ENCODE data around the gene NAPG.

NAPG gene

DNA sequence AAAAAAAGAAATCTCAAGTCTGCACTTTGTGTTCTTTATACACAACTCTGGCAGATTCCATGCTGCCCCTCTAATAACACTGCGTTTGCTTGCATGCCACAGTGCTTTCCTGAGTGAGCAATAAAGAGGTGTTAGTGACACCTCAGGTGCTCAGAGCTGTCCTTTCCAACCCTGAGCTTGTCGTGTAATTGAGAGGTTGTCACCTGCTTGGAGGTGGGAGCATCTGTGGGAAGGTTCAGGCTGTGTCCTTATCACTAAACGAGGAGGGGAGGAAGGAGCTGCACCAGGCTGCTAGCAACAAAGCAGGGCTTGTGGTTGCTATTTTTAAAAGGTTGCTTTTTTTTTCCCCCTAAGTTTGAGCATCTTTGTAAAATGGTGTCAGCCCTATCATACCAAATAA is 39.5 kb upstream of the NAPG start:
- H3K4me2 ChIP-seq (ENCODE audit: low read length) = no peak overlapping the region
- H3K9me3 ChIP-seq (ENCODE audit: insufficient read depth, low read length) = peaks cover 9% of the 10 kb centered on the region; the same call in 1 of the 2 replicates
- H3K27me3 ChIP-seq (ENCODE audit: low read depth, low read length) = no peaks in the 10 kb centered on the region
- no peak overlapping the region for H2AFZ ChIP-seq (ENCODE audit: low read depth, low read length)
- H3K79me2 ChIP-seq (ENCODE audit: low read length) = no peaks in the 10 kb centered on the region
- no peak overlapping the region for H3K4me3 ChIP-seq (ENCODE audit: low read length)
- no peak overlapping the region for H3K27ac ChIP-seq (ENCODE audit: low read length)
- no peak overlapping the region for H3K9ac ChIP-seq (ENCODE audit: low read length)
- no peaks in the 10 kb centered on the region for H3K36me3 ChIP-seq (replicated peaks; ENCODE audit: low read depth, low read length)
- no peaks in the 10 kb centered on the region for H4K20me1 ChIP-seq (ENCODE audit: insufficient read depth, low read length)
- TF ChIP-seq, protein P1, sequence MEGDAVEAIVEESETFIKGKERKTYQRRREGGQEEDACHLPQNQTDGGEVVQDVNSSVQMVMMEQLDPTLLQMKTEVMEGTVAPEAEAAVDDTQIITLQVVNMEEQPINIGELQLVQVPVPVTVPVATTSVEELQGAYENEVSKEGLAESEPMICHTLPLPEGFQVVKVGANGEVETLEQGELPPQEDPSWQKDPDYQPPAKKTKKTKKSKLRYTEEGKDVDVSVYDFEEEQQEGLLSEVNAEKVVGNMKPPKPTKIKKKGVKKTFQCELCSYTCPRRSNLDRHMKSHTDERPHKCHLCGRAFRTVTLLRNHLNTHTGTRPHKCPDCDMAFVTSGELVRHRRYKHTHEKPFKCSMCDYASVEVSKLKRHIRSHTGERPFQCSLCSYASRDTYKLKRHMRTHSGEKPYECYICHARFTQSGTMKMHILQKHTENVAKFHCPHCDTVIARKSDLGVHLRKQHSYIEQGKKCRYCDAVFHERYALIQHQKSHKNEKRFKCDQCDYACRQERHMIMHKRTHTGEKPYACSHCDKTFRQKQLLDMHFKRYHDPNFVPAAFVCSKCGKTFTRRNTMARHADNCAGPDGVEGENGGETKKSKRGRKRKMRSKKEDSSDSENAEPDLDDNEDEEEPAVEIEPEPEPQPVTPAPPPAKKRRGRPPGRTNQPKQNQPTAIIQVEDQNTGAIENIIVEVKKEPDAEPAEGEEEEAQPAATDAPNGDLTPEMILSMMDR (IDR thresholded peaks at IDR 0.05; ENCODE audit: low read depth, low read length) = no peak
- no peak for TF ChIP-seq EZH2phosphoT487 (IDR thresholded peaks at IDR 0.05; ENCODE audit: low read depth)
- no peaks in the 10 kb centered on the region for H3K4me1 ChIP-seq (ENCODE audit: low read length)

DNA sequence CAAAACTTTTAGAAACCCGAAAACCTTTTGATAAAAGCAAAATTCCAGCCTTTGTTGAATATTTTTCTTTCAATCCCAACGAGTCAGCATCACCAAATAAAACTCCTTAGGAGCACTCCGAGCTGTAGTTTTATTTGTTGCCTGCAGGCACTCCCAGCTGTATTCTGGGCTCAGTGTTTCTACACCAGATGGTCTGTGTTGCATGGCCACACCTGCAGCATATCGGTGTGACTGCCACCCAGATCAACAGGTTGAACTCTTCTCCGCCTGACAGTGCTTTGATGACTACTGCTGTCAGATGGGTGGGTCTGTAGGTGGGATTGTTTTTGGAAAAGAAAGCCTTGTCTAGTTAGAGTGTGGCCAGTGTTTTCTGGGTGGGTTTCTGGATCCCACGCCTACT is 38.7 kb upstream of the NAPG start:
- no peaks in the 10 kb centered on the region for H3K79me2 ChIP-seq (ENCODE audit: low read length)
- H3K27ac ChIP-seq (ENCODE audit: low read length) = no peak overlapping the region

DNA sequence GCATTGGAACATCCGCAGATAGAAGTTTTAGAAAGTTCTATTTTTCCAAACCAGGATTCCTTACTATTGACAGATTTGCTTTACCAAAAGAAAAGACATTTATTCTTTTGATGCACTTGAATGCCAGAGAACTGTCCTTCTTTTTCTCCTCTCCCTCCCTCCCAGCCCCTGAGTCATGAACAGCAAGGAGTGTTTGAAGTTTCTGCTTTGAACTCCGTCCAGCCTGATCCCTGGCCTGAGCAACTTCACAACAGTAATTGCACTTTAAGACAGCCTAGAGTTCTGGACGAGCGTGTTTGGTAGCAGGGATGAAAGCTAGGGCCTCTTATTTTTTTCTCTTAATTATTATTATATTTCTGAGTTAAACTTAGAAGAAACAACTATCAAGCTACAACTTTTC is 37.8 kb upstream of the NAPG start:
- Histone ChIP-seq H3K27ac (ENCODE audit: low read length) (no peak overlapping the region), H3K27me3 (ENCODE audit: low read depth, low read length) (no peaks in the 10 kb centered on the region), H2AFZ (ENCODE audit: low read depth, low read length) (no peak overlapping the region), H3K36me3 (replicated peaks; ENCODE audit: low read depth, low read length) (no peaks in the 10 kb centered on the region), H3K4me1 (ENCODE audit: low read length) (no peaks in the 10 kb centered on the region), H3K79me2 (ENCODE audit: low read length) (no peaks in the 10 kb centered on the region), H3K9ac (ENCODE audit: low read length) (no peak overlapping the region), H4K20me1 (ENCODE audit: insufficient read depth, low read length) (no peaks in the 10 kb centered on the region), H3K4me3 (ENCODE audit: low read length) (no peak overlapping the region), H3K4me2 (ENCODE audit: low read length) (no peak overlapping the region), H3K9me3 (ENCODE audit: insufficient read depth, low read length) (peaks cover 9% of the 10 kb centered on the region; the same call in 1 of the 2 replicates)
- TF ChIP-seq, protein P1 (IDR thresholded peaks at IDR 0.05; ENCODE audit: low read depth, low read length) = no peak
- TF ChIP-seq EZH2phosphoT487 (IDR thresholded peaks at IDR 0.05; ENCODE audit: low read depth) = no peak

More for the DNA sequence above, 38.7 kb upstream of the NAPG start:
- Histone ChIP-seq H3K4me3 (ENCODE audit: low read length) (no peak overlapping the region), H3K9ac (ENCODE audit: low read length) (no peak overlapping the region), H3K4me1 (ENCODE audit: low read length) (no peaks in the 10 kb centered on the region), H4K20me1 (ENCODE audit: insufficient read depth, low read length) (no peaks in the 10 kb centered on the region), H3K27me3 (ENCODE audit: low read depth, low read length) (no peaks in the 10 kb centered on the region), H2AFZ (ENCODE audit: low read depth, low read length) (no peak overlapping the region), H3K36me3 (replicated peaks; ENCODE audit: low read depth, low read length) (no peaks in the 10 kb centered on the region), H3K4me2 (ENCODE audit: low read length) (no peak overlapping the region), H3K9me3 (ENCODE audit: insufficient read depth, low read length) (peaks cover 9% of the 10 kb centered on the region; the same call in 1 of the 2 replicates)
- no peak for TF ChIP-seq EZH2phosphoT487 (IDR thresholded peaks at IDR 0.05; ENCODE audit: low read depth)
- TF ChIP-seq, protein P1 (IDR thresholded peaks at IDR 0.05; ENCODE audit: low read depth, low read length) = no peak

DNA sequence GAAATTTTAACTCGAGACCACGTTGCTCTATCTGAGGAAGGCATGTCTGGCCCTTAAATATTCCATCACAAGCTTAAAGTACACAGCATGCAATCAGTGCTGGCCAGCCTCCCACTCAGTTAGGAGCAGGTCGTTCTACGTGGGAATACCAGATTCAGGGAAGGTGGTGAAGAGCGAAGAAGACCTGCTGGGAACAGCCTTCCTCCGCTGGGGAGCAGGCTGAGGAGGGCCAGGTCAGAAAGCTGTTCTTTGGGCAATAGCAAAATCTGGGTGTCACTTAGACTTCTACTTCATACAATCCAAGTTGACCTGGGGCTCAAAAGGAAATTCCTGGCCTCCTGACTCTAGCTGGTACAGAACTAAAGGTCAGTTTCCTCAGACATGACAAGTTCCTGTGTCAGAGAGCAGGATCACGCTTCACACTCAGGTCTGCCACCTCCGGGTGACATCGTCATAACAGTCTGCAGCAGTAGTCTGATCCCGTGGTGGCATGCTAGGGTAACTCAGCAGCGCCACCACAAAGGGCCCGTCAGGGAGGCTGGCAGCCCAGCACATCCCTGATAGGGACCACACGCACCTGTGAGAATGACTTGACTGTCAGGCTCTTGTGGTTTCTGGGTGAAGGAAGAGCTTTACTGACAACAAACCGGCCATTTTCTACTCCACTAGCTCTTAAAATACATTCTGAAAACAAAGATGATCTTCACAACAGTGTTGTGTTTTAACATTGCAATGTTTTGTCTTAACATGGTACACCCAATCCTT is 35.2 kb upstream of the NAPG start:
- TF ChIP-seq EZH2phosphoT487 (IDR thresholded peaks at IDR 0.05; ENCODE audit: low read depth) = no peak
- TF ChIP-seq, protein P1 (IDR thresholded peaks at IDR 0.05; ENCODE audit: low read depth, low read length) = peak; percentile 67
- no peaks in the 10 kb centered on the region for H4K20me1 ChIP-seq (ENCODE audit: insufficient read depth, low read length)
- H3K9me3 ChIP-seq (ENCODE audit: insufficient read depth, low read length) = no peaks in the 10 kb centered on the region
- no peak overlapping the region for H3K4me3 ChIP-seq (ENCODE audit: low read length)
- 0 out of 2 replicates have a peak, but pooled peaks cover 5% of the 10 kb centered on the region for H3K27me3 ChIP-seq (ENCODE audit: low read depth, low read length)
- H3K4me1 ChIP-seq (ENCODE audit: low read length) = no peaks in the 10 kb centered on the region
- no peak overlapping the region for H3K9ac ChIP-seq (ENCODE audit: low read length)
- no peaks in the 10 kb centered on the region for H3K79me2 ChIP-seq (ENCODE audit: low read length)
- H3K27ac ChIP-seq (ENCODE audit: low read length) = no peak overlapping the region
- H3K4me2 ChIP-seq (ENCODE audit: low read length) = peak overlapping the region; percentile 24; the same call in 1 of the 2 replicates
- peak overlapping the region; percentile 71; the same call in 1 of the 2 replicates for H2AFZ ChIP-seq (ENCODE audit: low read depth, low read length)
- no peaks in the 10 kb centered on the region for H3K36me3 ChIP-seq (replicated peaks; ENCODE audit: low read depth, low read length)
